ENCODE measurements around the gene NLRP4. TPM values are rescaled to one million over a fixed set of nuclear protein-coding genes. Genes with fewer than 3 reads are reported as not detected.
"Not testable (repeated sequence)": the region's sequence is repeated elsewhere in the genome, so short reads cannot be mapped to it uniquely, and the experiment has no call there.

NLRP4 gene
- total RNA-seq, 1 donor from 2014 or later: not detected

DNA sequence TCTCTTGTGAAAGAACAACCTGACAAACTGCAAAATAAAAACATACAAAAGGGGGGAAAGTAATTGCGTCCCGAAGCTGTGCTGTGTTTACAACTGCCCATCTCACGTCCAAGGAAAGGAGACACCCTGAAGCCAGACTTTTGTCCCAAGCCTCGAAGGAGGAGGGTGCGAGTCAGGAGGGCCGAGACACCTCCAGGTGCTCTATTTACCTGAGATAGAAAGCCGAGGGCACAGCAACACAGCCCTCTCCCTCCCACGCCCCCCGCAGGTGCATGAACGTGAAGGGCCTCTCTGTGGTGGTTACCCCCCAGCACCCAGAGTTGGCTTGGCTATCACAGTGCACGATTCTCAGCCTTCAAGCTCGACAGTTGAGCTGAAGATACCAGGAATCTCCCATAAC is 62.6 kb downstream of the NLRP4 start:
- no peak for DNase-seq (ENCODE audit: low read depth)

DNA sequence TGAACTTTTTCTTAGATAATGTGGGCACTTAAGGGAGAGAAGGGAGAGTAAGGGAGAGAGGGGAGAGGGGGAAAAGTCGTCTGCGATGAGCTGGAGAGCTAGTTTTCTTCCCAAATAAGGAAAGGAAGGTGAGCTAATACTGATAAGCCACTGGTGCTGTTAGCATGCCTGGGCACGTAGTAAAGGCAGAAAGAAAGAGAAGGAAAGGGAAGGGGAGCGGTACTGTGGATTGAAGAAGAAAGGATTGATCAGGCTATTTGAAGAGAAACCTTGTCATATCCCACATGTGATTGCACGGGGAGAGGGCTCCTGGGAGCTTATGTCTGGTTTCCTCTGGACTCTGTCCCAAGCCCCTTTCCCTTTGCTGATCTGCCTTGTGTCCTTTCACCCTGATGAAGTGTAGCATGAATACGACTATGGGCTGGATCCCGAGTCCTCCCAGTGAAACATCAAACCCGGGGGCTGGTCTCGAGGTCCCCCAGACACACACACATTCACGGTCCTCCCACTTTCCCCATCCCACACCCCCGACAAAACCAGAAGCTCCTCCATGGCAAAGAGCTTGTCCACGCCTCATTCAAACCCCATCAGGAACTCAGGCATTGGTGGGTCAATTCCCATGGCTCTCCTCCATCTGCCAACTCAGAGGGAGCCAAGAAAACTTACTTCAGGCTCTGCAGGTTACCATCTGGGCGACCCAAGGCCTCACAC is 65.2 kb downstream of the NLRP4 start:
- no peak for DNase-seq (ENCODE audit: low read depth)

DNA sequence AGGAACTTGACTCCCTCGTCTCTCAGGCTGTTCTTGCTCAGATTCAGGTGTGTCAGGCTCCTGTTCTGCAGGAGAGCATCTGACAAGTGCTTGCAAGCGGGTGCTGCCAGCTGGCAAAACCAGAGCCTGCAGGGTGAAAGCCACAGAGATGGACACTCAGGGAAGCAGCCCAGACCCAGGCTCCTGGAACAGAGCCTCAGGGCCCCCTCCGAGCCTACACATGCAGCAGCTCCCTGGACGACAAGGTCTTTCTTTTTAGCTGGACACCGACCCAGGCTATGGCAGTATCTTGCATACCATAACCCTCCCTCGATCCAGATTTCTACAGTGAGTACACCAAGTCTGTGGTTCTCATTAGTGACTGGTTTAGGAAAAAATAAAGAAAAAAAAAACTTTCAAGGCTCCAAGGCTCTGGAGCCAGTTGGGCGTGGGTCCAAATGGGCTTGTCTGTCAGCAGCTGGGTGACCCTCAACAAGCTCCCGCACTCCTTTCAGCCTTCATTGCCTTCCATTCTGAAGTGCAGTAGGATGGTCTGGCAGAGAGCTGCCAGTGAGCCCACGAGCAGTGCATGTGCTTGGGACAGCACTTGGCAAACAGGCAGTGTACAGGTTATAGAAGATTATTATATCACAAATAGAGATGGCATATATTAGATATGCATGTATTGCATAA is 65.9 kb downstream of the NLRP4 start:
- no peak for DNase-seq (ENCODE audit: low read depth)

DNA sequence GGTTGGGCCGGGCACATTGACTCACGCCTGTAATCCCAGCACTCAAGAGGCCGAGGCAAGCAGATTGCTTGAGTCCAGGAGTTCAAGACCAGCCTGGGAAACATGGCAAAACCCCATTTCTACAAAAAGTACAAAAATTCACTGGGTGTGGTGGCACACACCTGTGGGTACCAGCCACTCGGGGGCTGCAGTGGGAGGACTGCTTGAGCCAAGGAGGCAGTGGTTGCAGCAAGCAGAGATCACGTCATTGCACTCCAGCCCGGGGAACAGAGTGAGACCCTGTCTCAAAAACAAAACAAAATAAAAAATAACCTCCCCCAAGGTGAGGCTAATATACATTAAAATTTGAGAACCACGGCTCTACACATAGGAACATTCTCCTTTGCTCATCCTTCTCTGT is 70.9 kb downstream of the NLRP4 start:
- no peak for DNase-seq (ENCODE audit: low read depth)

DNA sequence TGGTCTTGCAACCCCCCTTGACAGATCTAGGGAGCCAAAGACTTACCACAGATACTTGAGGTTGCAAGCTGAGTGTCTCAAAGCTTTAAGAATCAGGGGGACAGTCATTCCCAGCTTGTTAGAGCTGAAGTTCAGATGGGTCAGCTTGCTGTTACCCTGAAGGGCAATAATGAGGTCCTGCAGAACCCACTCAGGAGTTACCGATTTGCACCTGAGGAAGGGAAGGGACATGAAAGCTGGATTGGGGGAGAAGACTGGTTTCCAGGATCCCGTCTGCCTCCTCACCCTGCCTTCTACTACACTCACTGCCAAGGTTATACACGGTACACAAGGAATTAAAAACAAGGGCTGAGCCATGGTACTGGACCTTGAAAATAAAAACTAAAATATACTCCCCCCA is 71.4 kb downstream of the NLRP4 start:
- DNase-seq (ENCODE audit: low read depth): no peak

DNA sequence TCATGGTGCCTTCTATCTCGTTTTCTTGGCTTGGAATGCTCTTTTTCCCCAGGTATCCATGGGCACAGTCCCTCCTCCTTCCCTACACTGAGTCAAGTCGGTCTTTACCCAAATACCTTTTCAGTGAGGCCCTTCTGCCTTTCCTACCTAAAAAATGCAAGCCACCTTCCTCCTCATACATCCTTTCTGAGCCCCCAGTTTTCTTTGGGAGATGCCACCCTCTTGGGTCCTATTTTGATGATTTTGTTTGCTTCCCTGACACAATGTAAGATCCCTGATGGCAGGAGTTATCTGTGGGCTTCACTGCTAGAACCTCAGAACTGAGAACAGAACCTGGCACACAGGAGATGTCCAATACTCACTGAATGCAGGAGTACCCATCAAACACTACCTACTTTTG is 73.5 kb downstream of the NLRP4 start:
- DNase-seq (ENCODE audit: low read depth): no peak

DNA sequence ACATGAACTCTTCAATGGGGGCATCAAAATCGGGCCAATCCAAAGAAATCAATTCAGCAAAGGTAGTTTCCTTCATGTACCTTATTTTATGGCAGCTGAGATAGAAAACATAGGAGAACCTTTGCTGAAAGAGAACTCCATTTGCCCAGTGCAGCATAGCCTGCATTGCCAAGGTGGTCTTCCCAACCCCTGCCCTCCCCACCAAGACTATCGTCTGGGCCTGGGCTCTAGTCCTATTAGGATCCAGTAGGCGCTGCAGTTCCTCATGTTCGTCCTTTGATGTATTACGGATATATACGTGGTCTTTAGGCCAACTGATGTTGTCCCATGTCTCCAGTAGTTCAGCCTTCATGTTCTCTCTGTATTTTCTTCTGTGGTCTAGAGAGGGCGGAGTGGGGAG is 76.6 kb downstream of the NLRP4 start:
- no peak for DNase-seq (ENCODE audit: low read depth)

DNA sequence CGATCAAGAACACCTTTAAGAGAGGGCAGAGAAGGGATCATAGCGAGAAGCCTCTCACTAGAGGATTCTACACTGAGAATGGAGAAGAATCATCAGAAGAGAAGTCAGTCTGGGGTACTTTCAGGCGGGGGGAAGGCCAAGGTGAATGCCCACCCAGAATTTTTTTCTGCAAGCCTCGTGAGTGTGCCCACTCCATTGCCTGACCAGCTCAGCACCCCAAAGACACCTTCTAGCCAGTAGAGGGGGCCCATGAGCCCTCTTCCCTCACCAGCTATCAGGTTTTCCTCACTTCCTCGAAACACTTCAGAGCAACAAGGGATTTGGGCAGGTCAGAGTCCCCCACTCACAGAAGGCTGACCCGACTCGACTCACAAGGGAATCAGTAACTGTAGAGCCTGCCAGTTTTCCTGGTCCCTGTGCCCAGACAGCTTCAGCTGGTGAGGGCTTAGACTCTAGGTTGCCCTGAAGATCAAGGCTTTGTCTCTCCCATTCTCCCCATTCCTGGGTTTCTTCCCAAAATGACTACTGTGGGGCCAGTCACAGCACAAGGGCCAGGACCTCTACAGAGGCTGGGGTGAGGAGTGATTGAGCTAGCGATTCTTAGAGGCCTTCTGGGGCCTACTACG is 77.4 kb downstream of the NLRP4 start:
- no peak for DNase-seq (ENCODE audit: low read depth)

DNA sequence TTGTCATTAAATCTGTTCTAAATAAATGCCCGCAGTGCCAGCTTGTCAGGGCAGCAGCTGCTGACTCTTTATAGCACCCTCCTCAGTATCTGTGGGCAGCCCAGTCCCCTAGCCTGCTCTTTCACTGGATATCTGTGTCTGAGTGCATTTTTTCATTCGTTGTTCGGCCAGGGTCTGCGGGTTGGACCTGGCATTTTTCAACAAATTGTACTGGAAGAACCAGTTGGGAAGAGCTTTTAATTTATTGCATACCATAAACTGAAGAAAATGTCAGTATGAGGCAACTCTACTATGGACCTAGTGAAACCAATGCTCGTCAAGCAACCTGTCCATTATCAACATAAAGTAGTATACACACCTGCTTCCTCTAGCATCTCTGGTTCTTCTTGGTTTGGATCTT is 87.2 kb downstream of the NLRP4 start:
- no peak for DNase-seq (ENCODE audit: low read depth)

DNA sequence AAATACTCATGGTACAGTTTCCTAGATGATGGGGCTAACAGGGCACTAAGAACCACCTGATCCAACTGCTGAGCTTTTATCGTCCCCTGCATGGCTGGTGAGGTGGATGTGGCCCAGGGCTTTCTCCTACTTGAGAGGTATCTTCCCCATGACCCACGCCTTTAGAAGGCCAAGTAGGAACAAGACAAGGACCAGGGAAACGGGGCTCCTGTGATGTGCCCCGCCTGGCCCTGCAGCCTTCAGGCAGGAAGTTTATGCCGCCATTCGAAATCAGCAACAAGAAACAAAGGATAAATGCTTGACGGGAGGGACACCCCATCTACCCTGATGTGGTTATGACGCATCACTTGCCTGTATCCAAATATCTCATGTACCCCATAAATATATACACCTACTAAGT is 91.7 kb downstream of the NLRP4 start:
- DNase-seq (ENCODE audit: low read depth): no peak

DNA sequence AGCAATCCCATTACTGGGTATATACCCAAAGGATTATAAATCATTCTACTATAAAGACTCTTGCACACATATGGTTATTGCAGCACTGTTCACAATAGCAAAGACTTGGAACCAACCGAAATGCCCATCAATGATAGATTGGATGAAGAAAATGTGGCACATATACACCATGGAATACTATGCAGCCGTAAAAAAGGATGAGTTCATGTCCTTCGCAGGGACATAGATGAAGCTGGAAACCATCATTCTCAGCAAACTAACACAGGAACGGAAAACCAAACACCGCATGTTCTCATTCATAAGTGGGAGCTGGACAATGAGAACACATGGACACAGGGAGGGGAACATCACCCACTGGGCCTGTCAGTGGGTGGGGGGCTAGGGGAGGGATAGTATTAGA is 92.9 kb downstream of the NLRP4 start:
- not testable (repeated sequence) for DNase-seq (ENCODE audit: low read depth)

DNA sequence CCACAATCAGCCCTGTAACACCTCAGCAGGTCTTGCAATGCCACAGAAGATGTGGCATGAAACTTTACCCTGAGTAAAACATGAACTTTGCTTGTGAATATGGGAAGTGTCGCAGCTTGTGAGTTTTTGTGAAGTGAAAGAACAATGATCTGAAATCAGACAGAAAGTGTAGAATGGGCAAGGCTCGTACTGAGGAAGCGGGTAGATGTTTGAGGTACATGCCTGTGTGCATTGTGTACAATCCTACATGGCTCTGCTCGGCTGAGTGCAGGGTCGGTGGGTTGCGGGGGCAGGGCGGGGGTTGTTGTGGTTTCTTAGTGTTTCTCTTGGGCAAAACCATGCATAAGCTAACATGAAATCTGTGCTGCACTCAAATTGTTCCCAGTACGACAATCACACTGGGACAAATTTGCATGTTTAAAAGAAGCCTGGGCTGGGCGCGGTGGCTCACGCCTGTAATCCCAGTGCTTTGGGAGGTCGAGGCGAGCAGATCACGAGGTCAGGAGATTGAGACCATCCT is 94.7 kb downstream of the NLRP4 start:
- DNase-seq (ENCODE audit: low read depth): no peak

Other genes starting within 250 kb of the NLRP4 start
- 4.2 and 7.4 TPM in 2 replicates for gene FIZ1, start 237.0 kb upstream of the NLRP4 start, total RNA-seq
- 8.3 and 9.3 TPM in 2 replicates for gene ZNF524, start 236.3 kb upstream of the NLRP4 start, total RNA-seq
- gene ZNF865, start 230.9 kb upstream of the NLRP4 start, total RNA-seq: 1.0 and 5.8 TPM in 2 replicates
- 3.5 and 7.0 TPM in 2 replicates for gene ZNF784, start 212.0 kb upstream of the NLRP4 start, total RNA-seq
- 0.52 and 5.8 TPM in 2 replicates for gene ZNF580, start 195.5 kb upstream of the NLRP4 start, total RNA-seq
- 17.3 and 22.1 TPM in 2 replicates for gene ZNF581, start 192.9 kb upstream of the NLRP4 start, total RNA-seq
- gene CCDC106, start 188.3 kb upstream of the NLRP4 start, total RNA-seq: 3.0 and 13.4 TPM in 2 replicates
- 69.6 and 140 TPM in 2 replicates for gene U2AF2, start 181.5 kb upstream of the NLRP4 start, total RNA-seq
- 42.4 and 248 TPM in 2 replicates for gene EPN1, start 161.3 kb upstream of the NLRP4 start, total RNA-seq
- not detected in 2 replicates for gene NLRP9, start 98.1 kb upstream of the NLRP4 start, total RNA-seq
- not detected in 2 replicates for gene RFPL4A, start 77.4 kb upstream of the NLRP4 start, total RNA-seq
- gene RFPL4AL1, start 67.4 kb upstream of the NLRP4 start, total RNA-seq: 0.87 TPM in 1 of 2 replicates, not detected in the other
- not detected in 2 replicates for gene NLRP11, start 4.5 kb upstream of the NLRP4 start, total RNA-seq
- not detected in 2 replicates for gene NLRP13, start 95.8 kb downstream of the NLRP4 start, total RNA-seq
- gene NLRP8, start 111.3 kb downstream of the NLRP4 start, total RNA-seq: not detected in 2 replicates
- gene NLRP5, start 150.2 kb downstream of the NLRP4 start, total RNA-seq: not detected in 2 replicates

All from renal cortical epithelial cell (primary cell).